Uterus (tissue), 2 donors: ENCODE results near the gene MEGF8.

Experiments
- CTCF ChIP-seq, 4 experiments: fragments of 200-600 bp in 2 of 4; fragments of 450-650 bp in 2 of 4; sonication (generic) in 2 of 4; IDR thresholded peaks; one replicate each; pipeline ENCODE4 v1.5.1; 2016 to 2019; ENCODE audit warnings: antibody characterized with exemption in 4 of 4, mild to moderate bottlenecking in 2 of 4, moderate library complexity in 1 of 4
- POLR2A ChIP-seq, 2 donors: fragments of 450-650 bp; IDR thresholded peaks; one replicate each; pipeline ENCODE4 v1.6.1; 2016; ENCODE audit warnings: antibody characterized with exemption in 2 of 2, mild to moderate bottlenecking in 1 of 2, moderate library complexity in 1 of 2

GRCh38 chr19:42352301-42353259 is 27.1 kb downstream of the MEGF8 start:
- TF ChIP-seq CTCF (IDR thresholded peaks at IDR 0.05) (no peak), POLR2A (IDR thresholded peaks at IDR 0.05) (no peak)
